Mammary epithelial cell (primary cell): Measurements from ENCODE around the gene HHIP.

Experiments
- EZH2 ChIP-seq: IDR thresholded peaks from 2 replicates; pipeline ENCODE4 v1.6.1; 2012; ENCODE audit warnings: low read length, inconsistent platforms, borderline replicate concordance
- TF ChIP-seq, protein P1 (sequence below), 2 donors: IDR thresholded peaks in 1 of 2; conservative IDR thresholded peaks in 1 of 2; 2 replicates each; pipeline ENCODE4 v1.5.1; 2011 to 2012; ENCODE audit warnings: inconsistent platforms in 2 of 2, low read length in 2 of 2, mild to moderate bottlenecking in 2 of 2, control low read depth in 1 of 2, low read depth in 1 of 2; ENCODE audit not compliant: insufficient read depth in 1 of 2; ENCODE audit errors: extremely low read depth in 1 of 2

DNA sequence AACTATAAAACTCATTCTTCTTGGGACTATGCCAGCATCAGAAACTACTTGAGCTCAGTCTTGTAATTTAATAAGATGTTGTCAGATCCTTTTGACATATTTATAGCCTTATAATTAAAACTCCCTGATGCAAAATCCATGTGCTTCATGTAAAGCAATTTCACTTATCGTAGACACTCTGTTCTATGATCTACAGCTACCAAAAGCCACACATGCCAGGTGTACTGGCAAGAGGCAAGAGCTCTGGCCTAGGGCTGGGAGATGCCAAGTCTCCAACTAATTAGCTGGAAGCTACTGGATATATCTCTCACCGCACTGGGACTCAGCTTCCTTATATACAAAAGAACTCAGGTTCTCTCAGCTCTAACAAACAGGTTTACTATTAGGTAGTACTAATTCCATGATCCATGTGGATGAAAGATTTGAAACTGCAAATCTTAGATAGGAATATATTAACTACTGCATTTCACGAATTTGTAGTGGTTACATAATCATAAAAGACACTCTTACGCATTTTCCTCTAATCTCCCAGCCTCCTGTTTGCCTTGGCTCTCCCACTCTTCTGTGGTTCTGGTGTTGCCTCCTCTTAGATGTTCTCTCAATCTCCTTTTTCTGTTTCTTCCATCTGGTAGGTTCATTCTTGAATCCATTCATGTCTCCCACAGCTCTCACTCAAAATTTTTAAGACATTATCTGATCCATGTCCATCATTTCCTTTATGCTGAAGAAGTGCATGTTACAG, 103.0 kb downstream of the HHIP start:
- TF ChIP-seq, protein P1, sequence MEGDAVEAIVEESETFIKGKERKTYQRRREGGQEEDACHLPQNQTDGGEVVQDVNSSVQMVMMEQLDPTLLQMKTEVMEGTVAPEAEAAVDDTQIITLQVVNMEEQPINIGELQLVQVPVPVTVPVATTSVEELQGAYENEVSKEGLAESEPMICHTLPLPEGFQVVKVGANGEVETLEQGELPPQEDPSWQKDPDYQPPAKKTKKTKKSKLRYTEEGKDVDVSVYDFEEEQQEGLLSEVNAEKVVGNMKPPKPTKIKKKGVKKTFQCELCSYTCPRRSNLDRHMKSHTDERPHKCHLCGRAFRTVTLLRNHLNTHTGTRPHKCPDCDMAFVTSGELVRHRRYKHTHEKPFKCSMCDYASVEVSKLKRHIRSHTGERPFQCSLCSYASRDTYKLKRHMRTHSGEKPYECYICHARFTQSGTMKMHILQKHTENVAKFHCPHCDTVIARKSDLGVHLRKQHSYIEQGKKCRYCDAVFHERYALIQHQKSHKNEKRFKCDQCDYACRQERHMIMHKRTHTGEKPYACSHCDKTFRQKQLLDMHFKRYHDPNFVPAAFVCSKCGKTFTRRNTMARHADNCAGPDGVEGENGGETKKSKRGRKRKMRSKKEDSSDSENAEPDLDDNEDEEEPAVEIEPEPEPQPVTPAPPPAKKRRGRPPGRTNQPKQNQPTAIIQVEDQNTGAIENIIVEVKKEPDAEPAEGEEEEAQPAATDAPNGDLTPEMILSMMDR (conservative IDR thresholded peaks at IDR 0.05 in 1 of 2, IDR thresholded peaks at IDR 0.05 in 1 of 2; ENCODE audit: extremely low read depth in 1 of 2, insufficient read depth in 1 of 2, low read depth in 1 of 2, low read length in 2 of 2), result no peak
- TF ChIP-seq EZH2, result no peak
